Ishikawa (cell line): Measurements from ENCODE around the gene CTNNBL1.

Experiments
- CEBPB ChIP-seq: IDR thresholded peaks from 2 replicates; pipeline ENCODE4 v1.6.1; 2012
- CREB1 ChIP-seq: IDR thresholded peaks from 2 replicates; pipeline ENCODE4 v1.6.1; 2012; ENCODE audit warnings: low read depth
- EGR1 ChIP-seq: IDR thresholded peaks from 2 replicates; pipeline ENCODE4 v1.6.1; 2012
- EP300 ChIP-seq: IDR thresholded peaks from 2 replicates; pipeline ENCODE4 v1.6.1; 2012; ENCODE audit warnings: borderline replicate concordance
- FOXM1 ChIP-seq: IDR thresholded peaks from 2 replicates; pipeline ENCODE4 v1.6.1; 2012; ENCODE audit warnings: low read depth, borderline replicate concordance
- MAX ChIP-seq: IDR thresholded peaks from 2 replicates; pipeline ENCODE4 v1.6.1; 2012
- NFIC ChIP-seq: IDR thresholded peaks from 2 replicates; pipeline ENCODE4 v1.6.1; 2012
- RAD21 ChIP-seq: IDR thresholded peaks from 2 replicates; pipeline ENCODE4 v1.6.1; 2012; ENCODE audit warnings: low read depth
- TAF1 ChIP-seq: IDR thresholded peaks from 2 replicates; pipeline ENCODE4 v1.6.1; 2012; ENCODE audit warnings: low read depth, mild to moderate bottlenecking
- TCF12 ChIP-seq: IDR thresholded peaks from 2 replicates; pipeline ENCODE4 v1.6.1; 2012; ENCODE audit warnings: low read depth
- TEAD4 ChIP-seq: IDR thresholded peaks from 2 replicates; pipeline ENCODE4 v1.6.1; 2012
- YY1 ChIP-seq: IDR thresholded peaks from 2 replicates; pipeline ENCODE4 v1.6.1; 2012; ENCODE audit warnings: low read depth
- TF ChIP-seq, protein P1 (sequence below): IDR thresholded peaks from 2 replicates; pipeline ENCODE4 v1.6.1; 2012
- TF ChIP-seq, protein P2 (sequence below): IDR thresholded peaks from 2 replicates; pipeline ENCODE4 v1.6.1; 2012; ENCODE audit warnings: low read depth, mild to moderate bottlenecking

- TF ChIP-seq, protein P1, sequence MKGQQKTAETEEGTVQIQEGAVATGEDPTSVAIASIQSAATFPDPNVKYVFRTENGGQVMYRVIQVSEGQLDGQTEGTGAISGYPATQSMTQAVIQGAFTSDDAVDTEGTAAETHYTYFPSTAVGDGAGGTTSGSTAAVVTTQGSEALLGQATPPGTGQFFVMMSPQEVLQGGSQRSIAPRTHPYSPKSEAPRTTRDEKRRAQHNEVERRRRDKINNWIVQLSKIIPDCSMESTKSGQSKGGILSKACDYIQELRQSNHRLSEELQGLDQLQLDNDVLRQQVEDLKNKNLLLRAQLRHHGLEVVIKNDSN, result no peak
- TF ChIP-seq CREB1 (peak; percentile 62; the same call in 1 of the 2 replicates), MAX (peak; percentile 45; the same call in 1 of the 2 replicates), RAD21 (no peak), TAF1 (peak; percentile 79), NFIC (peak; percentile 40; the same call in 1 of the 2 replicates), YY1 (no peak; the same call in 1 of the 2 replicates), EGR1 (0 out of 2 replicates have a peak, but pooled peaks have one; percentile 7), EP300 (no peak), TCF12 (0 out of 2 replicates have a peak, but pooled peaks have one; percentile 39), TEAD4 (no peak), CEBPB (no peak), FOXM1 (no peak)
- TF ChIP-seq, protein P2, sequence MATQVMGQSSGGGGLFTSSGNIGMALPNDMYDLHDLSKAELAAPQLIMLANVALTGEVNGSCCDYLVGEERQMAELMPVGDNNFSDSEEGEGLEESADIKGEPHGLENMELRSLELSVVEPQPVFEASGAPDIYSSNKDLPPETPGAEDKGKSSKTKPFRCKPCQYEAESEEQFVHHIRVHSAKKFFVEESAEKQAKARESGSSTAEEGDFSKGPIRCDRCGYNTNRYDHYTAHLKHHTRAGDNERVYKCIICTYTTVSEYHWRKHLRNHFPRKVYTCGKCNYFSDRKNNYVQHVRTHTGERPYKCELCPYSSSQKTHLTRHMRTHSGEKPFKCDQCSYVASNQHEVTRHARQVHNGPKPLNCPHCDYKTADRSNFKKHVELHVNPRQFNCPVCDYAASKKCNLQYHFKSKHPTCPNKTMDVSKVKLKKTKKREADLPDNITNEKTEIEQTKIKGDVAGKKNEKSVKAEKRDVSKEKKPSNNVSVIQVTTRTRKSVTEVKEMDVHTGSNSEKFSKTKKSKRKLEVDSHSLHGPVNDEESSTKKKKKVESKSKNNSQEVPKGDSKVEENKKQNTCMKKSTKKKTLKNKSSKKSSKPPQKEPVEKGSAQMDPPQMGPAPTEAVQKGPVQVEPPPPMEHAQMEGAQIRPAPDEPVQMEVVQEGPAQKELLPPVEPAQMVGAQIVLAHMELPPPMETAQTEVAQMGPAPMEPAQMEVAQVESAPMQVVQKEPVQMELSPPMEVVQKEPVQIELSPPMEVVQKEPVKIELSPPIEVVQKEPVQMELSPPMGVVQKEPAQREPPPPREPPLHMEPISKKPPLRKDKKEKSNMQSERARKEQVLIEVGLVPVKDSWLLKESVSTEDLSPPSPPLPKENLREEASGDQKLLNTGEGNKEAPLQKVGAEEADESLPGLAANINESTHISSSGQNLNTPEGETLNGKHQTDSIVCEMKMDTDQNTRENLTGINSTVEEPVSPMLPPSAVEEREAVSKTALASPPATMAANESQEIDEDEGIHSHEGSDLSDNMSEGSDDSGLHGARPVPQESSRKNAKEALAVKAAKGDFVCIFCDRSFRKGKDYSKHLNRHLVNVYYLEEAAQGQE, result 0 out of 2 replicates have a peak, but pooled peaks have one; percentile 7
Observed at GRCh38 chr20:37693635-37694626, at the start of gene CTNNBL1.
